GM12801 (cell line): ENCODE results near the gene TICRR.

Experiments
- TF ChIP-seq, protein P1 (sequence below): IDR thresholded peaks from one replicate; pipeline ENCODE4 v1.5.1; 2011; ENCODE audit warnings: control low read depth; ENCODE audit not compliant: insufficient read length; ENCODE audit errors: extremely low read depth

TICRR gene

DNA sequence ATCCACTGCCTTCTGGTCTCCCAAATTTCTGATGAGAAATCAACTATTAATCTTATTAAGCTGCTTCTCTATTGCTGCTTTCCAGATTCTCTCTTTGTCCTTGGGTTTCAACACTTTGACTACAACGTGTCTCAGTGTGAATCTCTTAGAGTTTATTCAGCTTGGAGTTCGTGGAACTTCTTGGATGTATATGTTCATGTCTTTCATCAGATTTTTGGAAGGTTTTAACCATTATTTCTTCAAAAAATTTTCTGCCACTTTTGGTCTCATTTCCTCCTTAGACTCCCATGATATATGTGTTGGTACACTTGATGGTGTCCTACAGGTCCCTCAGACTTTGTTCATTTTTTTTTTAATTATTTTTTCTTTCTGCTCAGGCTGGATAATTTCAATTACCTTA lies 36.0 kb downstream of the TICRR start:
- TF ChIP-seq, protein P1, sequence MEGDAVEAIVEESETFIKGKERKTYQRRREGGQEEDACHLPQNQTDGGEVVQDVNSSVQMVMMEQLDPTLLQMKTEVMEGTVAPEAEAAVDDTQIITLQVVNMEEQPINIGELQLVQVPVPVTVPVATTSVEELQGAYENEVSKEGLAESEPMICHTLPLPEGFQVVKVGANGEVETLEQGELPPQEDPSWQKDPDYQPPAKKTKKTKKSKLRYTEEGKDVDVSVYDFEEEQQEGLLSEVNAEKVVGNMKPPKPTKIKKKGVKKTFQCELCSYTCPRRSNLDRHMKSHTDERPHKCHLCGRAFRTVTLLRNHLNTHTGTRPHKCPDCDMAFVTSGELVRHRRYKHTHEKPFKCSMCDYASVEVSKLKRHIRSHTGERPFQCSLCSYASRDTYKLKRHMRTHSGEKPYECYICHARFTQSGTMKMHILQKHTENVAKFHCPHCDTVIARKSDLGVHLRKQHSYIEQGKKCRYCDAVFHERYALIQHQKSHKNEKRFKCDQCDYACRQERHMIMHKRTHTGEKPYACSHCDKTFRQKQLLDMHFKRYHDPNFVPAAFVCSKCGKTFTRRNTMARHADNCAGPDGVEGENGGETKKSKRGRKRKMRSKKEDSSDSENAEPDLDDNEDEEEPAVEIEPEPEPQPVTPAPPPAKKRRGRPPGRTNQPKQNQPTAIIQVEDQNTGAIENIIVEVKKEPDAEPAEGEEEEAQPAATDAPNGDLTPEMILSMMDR, result no peak

DNA sequence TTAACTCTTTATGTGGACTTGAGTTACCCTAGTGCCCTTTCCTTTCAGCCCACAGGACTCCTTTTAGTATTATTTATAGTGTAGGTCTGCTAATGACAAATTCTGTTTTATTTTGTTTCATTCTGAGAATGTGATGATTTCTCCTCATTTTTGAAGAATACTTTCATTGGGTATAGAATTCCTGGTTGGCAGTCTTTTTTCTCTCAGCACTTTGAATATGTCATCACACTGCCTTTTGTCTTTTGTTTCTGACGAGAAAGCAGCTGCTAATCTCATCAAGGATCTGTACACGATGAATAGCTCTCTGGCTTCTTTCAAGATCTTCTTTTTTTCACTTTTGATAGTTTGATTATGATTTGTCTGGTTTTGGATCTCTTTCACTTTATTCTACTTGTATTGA lies 37.8 kb downstream of the TICRR start:
- TF ChIP-seq, protein P1, result no peak

DNA sequence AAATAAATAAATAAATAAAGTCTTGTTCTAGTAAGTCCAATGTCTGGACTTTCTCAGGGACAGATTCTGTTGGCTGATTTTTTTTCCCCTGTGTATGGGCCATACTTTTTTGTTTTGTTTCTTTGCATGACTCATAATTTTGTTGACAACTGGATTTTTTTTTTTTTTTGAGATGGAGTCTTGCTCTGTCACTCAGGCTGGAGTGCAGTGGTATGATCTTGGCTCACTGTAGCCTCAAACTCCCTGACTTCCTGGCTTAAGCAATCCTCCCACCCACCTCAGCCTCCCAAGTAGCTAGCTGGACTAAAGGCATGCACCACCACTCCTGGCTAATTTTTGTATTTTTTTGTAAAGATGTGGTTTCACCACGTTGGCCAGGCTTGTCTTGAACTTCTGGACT lies 38.9 kb downstream of the TICRR start:
- TF ChIP-seq, protein P1, result no peak

DNA sequence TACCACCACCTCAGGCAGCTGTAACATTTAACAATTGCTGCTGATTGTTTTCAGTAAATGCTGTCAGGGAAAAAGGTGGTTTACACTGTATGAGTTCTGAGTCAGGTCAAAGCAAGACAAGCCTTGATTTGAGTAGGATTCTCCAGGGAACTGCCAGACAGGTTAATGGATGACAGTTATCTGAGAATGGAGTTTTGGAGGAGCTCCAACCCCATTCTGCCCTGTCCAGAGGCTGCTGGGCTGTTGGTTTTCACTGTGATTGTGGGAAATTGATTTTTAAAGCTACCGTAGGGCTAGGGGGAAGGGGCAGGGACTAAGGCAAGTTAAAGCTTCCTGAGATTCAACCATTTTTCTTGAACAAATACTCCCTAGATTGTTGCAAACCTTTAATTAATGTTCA lies 39.9 kb downstream of the TICRR start:
- TF ChIP-seq, protein P1, result no peak

DNA sequence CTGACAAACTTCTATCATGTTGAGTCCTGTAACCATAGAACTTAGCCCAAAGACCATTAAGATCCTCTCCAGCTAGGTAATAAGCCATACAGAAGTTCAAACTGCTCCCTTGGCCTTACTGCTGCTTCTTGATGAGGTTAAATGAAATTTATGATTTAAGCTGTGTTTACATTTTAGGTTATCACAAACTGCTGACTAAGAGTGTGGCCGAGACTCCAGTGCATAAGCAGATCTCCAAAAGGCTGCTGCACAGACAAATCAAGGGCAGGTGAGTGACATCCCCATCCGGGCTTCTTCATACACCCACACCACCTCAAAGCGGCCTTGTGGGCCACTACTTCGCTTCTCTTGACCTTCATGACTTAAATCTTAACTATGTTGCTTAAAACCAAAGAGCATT lies 41.0 kb downstream of the TICRR start:
- TF ChIP-seq, protein P1, result no peak

DNA sequence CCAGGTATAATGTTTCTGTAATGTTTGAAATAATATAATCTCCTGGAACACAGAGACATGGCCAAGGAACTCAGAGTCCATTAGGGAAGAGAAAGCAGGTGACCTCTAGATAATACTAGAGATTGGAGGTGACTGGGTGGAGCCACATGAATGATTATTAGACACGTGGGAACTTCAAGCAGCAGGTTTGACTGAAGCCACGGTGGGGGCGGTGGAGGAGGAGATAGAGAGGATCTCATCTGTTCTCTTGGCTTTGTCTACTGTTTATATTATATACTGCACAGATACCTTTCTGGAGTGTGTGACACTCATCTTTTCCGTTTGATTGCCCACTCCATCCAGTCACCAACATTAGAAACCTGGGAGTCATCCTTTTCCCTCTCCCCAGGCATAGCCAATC lies 46.3 kb downstream of the TICRR start:
- TF ChIP-seq, protein P1, result no peak

DNA sequence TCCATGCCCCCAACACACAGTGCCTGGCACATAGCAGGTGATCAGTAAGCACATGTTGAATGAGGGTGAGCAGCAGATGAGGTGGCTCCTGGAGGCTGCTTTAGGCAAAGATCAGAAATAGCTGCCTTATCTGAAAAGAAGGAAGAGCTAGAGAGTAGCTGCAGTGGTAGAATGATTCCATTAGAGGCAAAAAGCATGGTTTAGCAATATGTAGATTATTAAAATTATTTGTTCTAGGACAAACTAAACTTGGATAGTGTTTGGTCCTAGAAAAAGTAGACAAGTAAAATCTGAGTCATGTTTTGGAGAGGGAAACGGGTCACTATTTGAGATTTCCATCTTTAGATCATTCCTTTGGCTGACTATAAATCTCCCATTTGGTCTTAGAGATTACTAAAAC lies 47.9 kb downstream of the TICRR start:
- TF ChIP-seq, protein P1, result no peak

DNA sequence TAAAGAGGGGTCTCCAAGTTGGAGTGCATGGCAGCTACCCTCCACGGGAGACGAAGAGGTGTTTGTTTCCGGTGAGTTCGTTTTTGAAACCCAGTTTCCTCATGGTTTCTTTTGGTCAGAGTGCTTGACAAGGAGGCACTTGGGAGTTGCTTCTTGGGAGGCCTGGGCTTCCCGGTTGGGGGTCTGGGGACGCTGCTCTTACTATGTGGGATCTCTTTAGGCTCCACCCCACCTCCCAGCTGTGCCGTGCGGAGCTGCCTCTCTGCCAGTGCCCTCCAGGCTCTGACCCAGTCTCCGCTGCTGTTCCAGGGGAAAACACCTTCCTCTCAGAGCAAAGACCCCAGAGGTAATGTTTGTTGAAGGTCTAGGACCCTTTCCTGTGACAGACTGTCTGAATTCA lies 50.4 kb downstream of the TICRR start:
- TF ChIP-seq, protein P1, result no peak
